Progenitor cell of endocrine pancreas (in vitro differentiated cells): ENCODE data around the gene GPR39. TPM values are rescaled to one million over a fixed set of nuclear protein-coding genes. Genes with fewer than 3 reads are reported as not detected.

Source experiments
- DNase-seq: peaks from one replicate; pipeline ENCODE4 v3.0.0; 2021; ENCODE audit warnings: low spot score; ENCODE audit not compliant: unreplicated experiment
- H3K27ac Mint-ChIP-seq: 2 replicates; pipeline ENCODE4 v1.8.0; 2021; ENCODE audit warnings: mild to moderate bottlenecking, moderate library complexity, mixed read lengths
- H3K27me3 Mint-ChIP-seq: 2 replicates; pipeline ENCODE4 v1.8.0; 2021; ENCODE audit warnings: mixed read lengths
- H3K36me3 Mint-ChIP-seq: 2 replicates; pipeline ENCODE4 v1.8.0; 2022; ENCODE audit warnings: mixed read lengths; ENCODE audit not compliant: insufficient read depth
- H3K4me1 Mint-ChIP-seq: 2 replicates; pipeline ENCODE4 v1.8.0; 2021; ENCODE audit warnings: low read depth, mixed read lengths
- H3K4me3 Mint-ChIP-seq: 2 replicates; pipeline ENCODE4 v1.8.0; 2021; ENCODE audit warnings: low read depth, mild to moderate bottlenecking, moderate library complexity, mixed read lengths
- H3K9me3 Mint-ChIP-seq: 2 replicates; pipeline ENCODE4 v1.8.0; 2021; ENCODE audit warnings: low read depth, mixed read lengths
- CTCF ChIP-seq: fragments of 200-600 bp; sonication (generic); IDR thresholded peaks from one replicate; pipeline ENCODE4 v1.5.0; 2021; ENCODE audit warnings: antibody characterized with exemption, mild to moderate bottlenecking; ENCODE audit not compliant: unreplicated experiment
- total RNA-seq: library from RNA; stranded (reverse); gene quantifications from 2 replicates; pipeline ENCODE4 v1.2.1, GENCODE V29; 2021

Gene GPR39
- total RNA-seq, 1 donor from 2014 or later = 4.0 TPM

GRCh38 chr2:132542953-132543569 lies 126.5 kb downstream of the GPR39 start:
- Mint-ChIP-seq H3K4me1 (peaks cover 10% of the 10 kb centered on the region), H3K36me3 (no peaks in the 10 kb centered on the region), H3K4me3 (no peak overlapping the region), H3K9me3 (peaks cover 14% of the 10 kb centered on the region), H3K27ac (peak overlapping the region; percentile 12), H3K27me3 (no peaks in the 10 kb centered on the region)
- no peak for TF ChIP-seq CTCF
- DNase-seq = no peak

- Mint-ChIP-seq H3K4me3 (no peak overlapping the region), H3K9me3 (peaks cover 14% of the 10 kb centered on the region), H3K27me3 (no peaks in the 10 kb centered on the region), H3K36me3 (no peaks in the 10 kb centered on the region), H3K27ac (no peak overlapping the region), H3K4me1 (peaks cover 10% of the 10 kb centered on the region)
- no peak for TF ChIP-seq CTCF
- no peak for DNase-seq
These were observed 127.5 kb downstream of the GPR39 start for GRCh38 chr2:132544006-132544630.

DNA sequence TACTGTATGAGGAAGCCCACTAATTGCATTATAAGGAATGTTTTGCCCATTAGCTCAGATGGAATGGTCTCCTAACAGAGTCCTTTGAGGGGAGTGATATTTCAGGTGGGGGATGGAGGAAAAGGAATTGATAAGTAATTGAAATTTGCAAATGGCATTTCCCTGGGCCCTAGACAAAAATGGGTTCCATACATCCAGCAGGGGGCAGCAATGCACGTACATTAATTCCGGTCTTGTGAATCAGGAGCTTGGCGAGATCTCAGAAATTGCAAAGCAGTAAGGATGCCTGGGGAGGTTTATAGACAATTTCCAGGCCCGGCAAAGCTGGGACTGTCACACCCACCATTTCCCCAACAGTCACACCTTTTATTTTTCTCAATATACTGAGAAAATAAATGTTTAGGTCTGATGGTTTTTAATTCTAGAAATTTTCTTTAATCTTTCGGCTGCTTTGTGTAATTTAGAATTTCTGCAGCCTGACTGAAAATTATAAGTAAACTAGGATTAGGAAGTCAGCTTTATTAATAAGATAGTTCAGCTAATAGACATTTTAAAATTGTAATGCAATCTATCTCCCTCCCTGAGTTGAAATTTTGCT lies 130.6 kb downstream of the GPR39 start:
- peak; percentile 76 for TF ChIP-seq CTCF
- peaks cover 10% of the 10 kb centered on the region for H3K4me1 Mint-ChIP-seq
- H3K27me3 Mint-ChIP-seq = no peaks in the 10 kb centered on the region
- H3K27ac Mint-ChIP-seq = no peak overlapping the region
- peak; percentile 51 for DNase-seq
- H3K4me3 Mint-ChIP-seq = no peak overlapping the region
- peaks cover 14% of the 10 kb centered on the region for H3K9me3 Mint-ChIP-seq
- no peaks in the 10 kb centered on the region for H3K36me3 Mint-ChIP-seq

GRCh38 chr2:132549935-132550670 lies 133.5 kb downstream of the GPR39 start:
- H3K36me3 Mint-ChIP-seq = no peaks in the 10 kb centered on the region
- no peaks in the 10 kb centered on the region for H3K27me3 Mint-ChIP-seq
- H3K27ac Mint-ChIP-seq = no peak overlapping the region
- no peak overlapping the region for H3K4me3 Mint-ChIP-seq
- no peak for DNase-seq
- no peaks in the 10 kb centered on the region for H3K9me3 Mint-ChIP-seq
- TF ChIP-seq CTCF = no peak
- H3K4me1 Mint-ChIP-seq = no peaks in the 10 kb centered on the region

GRCh38 chr2:132550946-132551345 lies 134.3 kb downstream of the GPR39 start:
- Mint-ChIP-seq H3K9me3 (no peaks in the 10 kb centered on the region), H3K27me3 (no peaks in the 10 kb centered on the region), H3K27ac (no peak overlapping the region), H3K36me3 (no peaks in the 10 kb centered on the region), H3K4me3 (no peak overlapping the region), H3K4me1 (no peaks in the 10 kb centered on the region)
- TF ChIP-seq CTCF = no peak
- DNase-seq = no peak
